Hepatic stellate cell (primary cell): ENCODE data around the gene EGF.
"Not testable (repeated sequence)": the region's sequence is repeated elsewhere in the genome, so short reads cannot be mapped to it uniquely, and the experiment has no call there.

Source experiments
- DNase-seq: peaks from one replicate; pipeline ENCODE4 v3.0.0; 2011; ENCODE audit warnings: low spot score

The EGF gene

GRCh38 chr4:109912706-109913595, at the start of gene EGF:
Gene EGF (plus strand): TSS chr4:109912883. CDS start chr4:109913336, 453 bp downstream.
- peak; percentile 4 for DNase-seq

- DNase-seq: no peak
Observed at GRCh38 chr4:109864134-109864533, 48.5 kb upstream of the EGF start.

GRCh38 chr4:109870061-109870460, 42.6 kb upstream of the EGF start:
- no peak for DNase-seq

- DNase-seq: no peak
Observed at GRCh38 chr4:109872065-109872464, 40.6 kb upstream of the EGF start.

GRCh38 chr4:109872950-109873656, 39.6 kb upstream of the EGF start:
- DNase-seq: no peak

- DNase-seq: no peak
Observed at GRCh38 chr4:109873791-109874514, 38.7 kb upstream of the EGF start.

GRCh38 chr4:109875106-109875505, 37.6 kb upstream of the EGF start:
- DNase-seq: no peak

- DNase-seq: not testable (repeated sequence)
Observed at GRCh38 chr4:109875553-109875952, 37.1 kb upstream of the EGF start.

- DNase-seq: no peak
Observed at GRCh38 chr4:109876634-109877265, 35.9 kb upstream of the EGF start.

- DNase-seq: no peak
Observed at GRCh38 chr4:109877400-109877799, 35.3 kb upstream of the EGF start.

- DNase-seq: no peak
Observed at GRCh38 chr4:109878355-109878754, 34.3 kb upstream of the EGF start.

- DNase-seq: no peak
Observed at GRCh38 chr4:109879081-109879480, 33.6 kb upstream of the EGF start.

- no peak for DNase-seq
Observed at GRCh38 chr4:109879636-109880314, 32.9 kb upstream of the EGF start.

GRCh38 chr4:109886303-109886702, 26.4 kb upstream of the EGF start:
- DNase-seq: no peak

- DNase-seq: no peak
Observed at GRCh38 chr4:109887071-109887470, 25.6 kb upstream of the EGF start.

GRCh38 chr4:109890076-109890475, 22.6 kb upstream of the EGF start:
- no peak for DNase-seq

- DNase-seq: no peak
Observed at GRCh38 chr4:109902559-109903251, 10.0 kb upstream of the EGF start.

- no peak for DNase-seq
Observed at GRCh38 chr4:109908731-109909130, 4.0 kb upstream of the EGF start.

- no peak for DNase-seq
Observed at GRCh38 chr4:109910256-109910655, 2.4 kb upstream of the EGF start.

GRCh38 chr4:109913596-109914241, 1.0 kb downstream of the EGF start:
- no peak for DNase-seq
